PC-3 (cell line): Measurements from ENCODE around the gene SLC25A39. TPM values are rescaled to one million over a fixed set of nuclear protein-coding genes. Genes with fewer than 3 reads are reported as not detected.

ENCODE experiments used
- ATAC-seq: fragments of 200-7000 bp; cut with Tn5 transposase; 2 replicates; pipeline ENCODE4 v1.9.1; 2020; ENCODE audit warnings: mild to moderate bottlenecking, moderate library complexity
- BruUV-seq: library from RNA; stranded (reverse); fragments of 400-500 nt; replicated peaks from 2 replicates; lab custom pipeline; 2021; lab: Mats Ljungman, UMichigan
- CTCF ChIA-PET: fragments of 300-600 bp; sonication (Branson Sonifier 250); formaldehyde crosslinking; loops from one replicate; lab custom pipeline; 2022; ENCODE audit warnings: antibody characterized with exemption; lab: Charles Lee
- POLR2A ChIA-PET: fragments of 300-600 bp; sonication (Branson Sonifier 250); formaldehyde crosslinking; loops from one replicate; lab custom pipeline; 2022; ENCODE audit warnings: antibody characterized with exemption; ENCODE audit not compliant: unreplicated experiment; lab: Charles Lee
- DNase-seq: peaks from one replicate; pipeline ENCODE4 v3.0.0-alpha.2; 2015
- H2AFZ ChIP-seq: fragments of 300-600 bp; sonication (generic); 2 replicates; pipeline ENCODE4 v1.6.0; 2016; ENCODE audit warnings: antibody characterized with exemption, low read length
- H3F3A ChIP-seq: fragments of 300-600 bp; sonication (generic); one replicate; pipeline ENCODE4 v1.6.0; 2017; ENCODE audit warnings: antibody characterized with exemption, low read length, control low read depth, mild to moderate bottlenecking; ENCODE audit not compliant: unreplicated experiment
- H3K27ac ChIP-seq: fragments of 300-600 bp; sonication (generic); 2 replicates; pipeline ENCODE4 v1.5.1; 2016; ENCODE audit warnings: mild to moderate bottlenecking, low read length
- H3K27me3 ChIP-seq: fragments of 300-600 bp; sonication (generic); 2 replicates; pipeline ENCODE4 v1.6.1; 2016; ENCODE audit warnings: low read length, mixed read lengths
- H3K36me3 ChIP-seq: fragments of 300-600 bp; sonication (generic); 2 replicates; pipeline ENCODE4 v1.6.1; 2016; ENCODE audit warnings: low read depth, mixed run types, low read length, mixed read lengths
- H3K4me1 ChIP-seq: fragments of 300-600 bp; sonication (generic); 2 replicates; pipeline ENCODE4 v1.5.1; 2016; ENCODE audit warnings: low read length; ENCODE audit not compliant: insufficient read depth
- H3K4me2 ChIP-seq: fragments of 300-600 bp; sonication (generic); 2 replicates; pipeline ENCODE4 v1.6.0; 2016; ENCODE audit warnings: low read length
- H3K4me3 ChIP-seq: fragments of 300-600 bp; sonication (generic); 2 replicates; pipeline ENCODE4 v1.5.1; 2016; ENCODE audit warnings: mild to moderate bottlenecking, low read length, mixed read lengths
- H3K79me2 ChIP-seq: fragments of 300-600 bp; sonication (generic); 2 replicates; pipeline ENCODE4 v1.6.1; 2017; ENCODE audit warnings: low read length, mixed read lengths
- H3K9ac ChIP-seq: fragments of 300-600 bp; sonication (generic); 2 replicates; pipeline ENCODE4 v1.6.0; 2016; ENCODE audit warnings: mild to moderate bottlenecking, low read length
- H3K9me2 ChIP-seq: fragments of 300-600 bp; sonication (generic); replicated peaks from 2 replicates; pipeline ENCODE4 v1.6.1; 2016; ENCODE audit warnings: mixed run types, low read length, mixed read lengths
- H3K9me3 ChIP-seq: fragments of 300-600 bp; sonication (generic); 2 replicates; pipeline ENCODE4 v1.6.1; 2016; ENCODE audit warnings: low read length, mixed read lengths
- H4K20me1 ChIP-seq: fragments of 300-600 bp; sonication (generic); 2 replicates; pipeline ENCODE4 v1.6.1; 2016; ENCODE audit warnings: low read length, mixed read lengths
- EZH2 ChIP-seq: fragments of 300-600 bp; sonication (generic); IDR thresholded peaks from one replicate; pipeline ENCODE4 v1.6.1; 2017; ENCODE audit warnings: antibody characterized with exemption, mild to moderate bottlenecking, low read length; ENCODE audit not compliant: unreplicated experiment
- EZH2phosphoT487 ChIP-seq: fragments of 300-600 bp; sonication (generic); IDR thresholded peaks from 2 replicates; pipeline ENCODE4 v1.6.1; 2018; ENCODE audit warnings: mild to moderate bottlenecking, antibody characterized with exemption, low read length, borderline replicate concordance
- intact Hi-C: fragments of 100-400 bp; cut with micrococcal nuclease; formaldehyde crosslinking; loops from 2 replicates; pipeline ENCODE4 v1.9.0; 2023
- total RNA-seq: library from RNA; depleted of rRNA; stranded (reverse); fragments of >200 nt; gene quantifications from 2 replicates; pipeline ENCODE4 v1.2.3, GENCODE V29; 2014
- TF ChIP-seq, protein P1 (sequence below): fragments of 300-600 bp; sonication (generic); conservative IDR thresholded peaks from 2 replicates; pipeline ENCODE4 v1.5.1; 2017; ENCODE audit warnings: antibody characterized with exemption, low read depth, mild to moderate bottlenecking, low read length

Gene SLC25A39
- total RNA-seq, 1 experiment from 2014 or later: 726 TPM

GRCh38 chr17:44362459-44362948, 37.9 kb upstream of the SLC25A39 start:
- CTCF ChIA-PET: interaction anchor here (0.6 to 0.7 kb wide), 2 partner anchors 20 to 281 kb away, joined by 3 read pairs; no protein-coding TSS in a partner anchor
- DNase-seq: no peak
- no peaks in the 10 kb centered on the region for H3K9me2 ChIP-seq
- POLR2A ChIA-PET: no interaction called here
- no peak overlapping the region for H3K27ac ChIP-seq
- BruUV-seq: no TSS peak
- peak overlapping the region; percentile 72; the same call in 1 of the 2 replicates for H3K9ac ChIP-seq
- H3F3A ChIP-seq: no peaks in the 10 kb centered on the region
- peak overlapping the region; percentile 99 for H3K4me2 ChIP-seq
- no peaks in the 10 kb centered on the region for H3K9me3 ChIP-seq
- H3K79me2 ChIP-seq: no peaks in the 10 kb centered on the region
- H2AFZ ChIP-seq: peak overlapping the region; percentile 99
- H4K20me1 ChIP-seq: no peaks in the 10 kb centered on the region
- ATAC-seq: no peak
- no peaks in the 10 kb centered on the region; the same call in 1 of the 2 replicates for H3K4me1 ChIP-seq
- H3K27me3 ChIP-seq: no peaks in the 10 kb centered on the region
- H3K4me3 ChIP-seq: peak overlapping the region; percentile 87
- intact Hi-C loops: no loop called here
- H3K36me3 ChIP-seq: no peaks in the 10 kb centered on the region
- TF ChIP-seq, protein P1, sequence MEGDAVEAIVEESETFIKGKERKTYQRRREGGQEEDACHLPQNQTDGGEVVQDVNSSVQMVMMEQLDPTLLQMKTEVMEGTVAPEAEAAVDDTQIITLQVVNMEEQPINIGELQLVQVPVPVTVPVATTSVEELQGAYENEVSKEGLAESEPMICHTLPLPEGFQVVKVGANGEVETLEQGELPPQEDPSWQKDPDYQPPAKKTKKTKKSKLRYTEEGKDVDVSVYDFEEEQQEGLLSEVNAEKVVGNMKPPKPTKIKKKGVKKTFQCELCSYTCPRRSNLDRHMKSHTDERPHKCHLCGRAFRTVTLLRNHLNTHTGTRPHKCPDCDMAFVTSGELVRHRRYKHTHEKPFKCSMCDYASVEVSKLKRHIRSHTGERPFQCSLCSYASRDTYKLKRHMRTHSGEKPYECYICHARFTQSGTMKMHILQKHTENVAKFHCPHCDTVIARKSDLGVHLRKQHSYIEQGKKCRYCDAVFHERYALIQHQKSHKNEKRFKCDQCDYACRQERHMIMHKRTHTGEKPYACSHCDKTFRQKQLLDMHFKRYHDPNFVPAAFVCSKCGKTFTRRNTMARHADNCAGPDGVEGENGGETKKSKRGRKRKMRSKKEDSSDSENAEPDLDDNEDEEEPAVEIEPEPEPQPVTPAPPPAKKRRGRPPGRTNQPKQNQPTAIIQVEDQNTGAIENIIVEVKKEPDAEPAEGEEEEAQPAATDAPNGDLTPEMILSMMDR: no peak
- TF ChIP-seq EZH2 (no peak), EZH2phosphoT487 (no peak)

- TSS peak; percentile 31 for BruUV-seq
- intact Hi-C loops: no loop called here
Measured at GRCh38 chr17:44361292-44362260, 37.0 kb upstream of the SLC25A39 start.

More at GRCh38 chr17:44361292-44362260, 37.0 kb upstream of the SLC25A39 start:
- Histone ChIP-seq H3K9me3 (no peaks in the 10 kb centered on the region), H3K36me3 (no peaks in the 10 kb centered on the region), H3F3A (no peaks in the 10 kb centered on the region), H3K9me2 (no peaks in the 10 kb centered on the region), H3K4me1 (no peaks in the 10 kb centered on the region; the same call in 1 of the 2 replicates), H3K27me3 (no peaks in the 10 kb centered on the region), H3K9ac (no peak overlapping the region), H2AFZ (no peak overlapping the region), H4K20me1 (no peaks in the 10 kb centered on the region), H3K27ac (no peak overlapping the region), H3K4me2 (no peak overlapping the region), H3K79me2 (no peaks in the 10 kb centered on the region), H3K4me3 (no peak overlapping the region)
- ChIA-PET CTCF (interaction anchor here (0.8 kb wide), 1 partner anchor 10 kb away, joined by 3 read pairs; no protein-coding TSS in a partner anchor), POLR2A (no interaction called here)
- DNase-seq (no peak), ATAC-seq (no peak)
- no peak for TF ChIP-seq EZH2phosphoT487
- TF ChIP-seq, protein P1: no peak
